ENCODE data around the gene DUSP23.

Gene DUSP23

GRCh38 chr1:159780583-159781582 is at the start of gene DUSP23:
DUSP23 (plus strand) TSS chr1:159780962; CDS start chr1:159781101, 139 bp downstream.
- peak; percentile 99 for DNase-seq (ENCODE audit: low spot score)
- TF ChIP-seq, protein P1, sequence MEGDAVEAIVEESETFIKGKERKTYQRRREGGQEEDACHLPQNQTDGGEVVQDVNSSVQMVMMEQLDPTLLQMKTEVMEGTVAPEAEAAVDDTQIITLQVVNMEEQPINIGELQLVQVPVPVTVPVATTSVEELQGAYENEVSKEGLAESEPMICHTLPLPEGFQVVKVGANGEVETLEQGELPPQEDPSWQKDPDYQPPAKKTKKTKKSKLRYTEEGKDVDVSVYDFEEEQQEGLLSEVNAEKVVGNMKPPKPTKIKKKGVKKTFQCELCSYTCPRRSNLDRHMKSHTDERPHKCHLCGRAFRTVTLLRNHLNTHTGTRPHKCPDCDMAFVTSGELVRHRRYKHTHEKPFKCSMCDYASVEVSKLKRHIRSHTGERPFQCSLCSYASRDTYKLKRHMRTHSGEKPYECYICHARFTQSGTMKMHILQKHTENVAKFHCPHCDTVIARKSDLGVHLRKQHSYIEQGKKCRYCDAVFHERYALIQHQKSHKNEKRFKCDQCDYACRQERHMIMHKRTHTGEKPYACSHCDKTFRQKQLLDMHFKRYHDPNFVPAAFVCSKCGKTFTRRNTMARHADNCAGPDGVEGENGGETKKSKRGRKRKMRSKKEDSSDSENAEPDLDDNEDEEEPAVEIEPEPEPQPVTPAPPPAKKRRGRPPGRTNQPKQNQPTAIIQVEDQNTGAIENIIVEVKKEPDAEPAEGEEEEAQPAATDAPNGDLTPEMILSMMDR (IDR thresholded peaks at IDR 0.05), result peak; percentile 93
- Histone ChIP-seq H3K4me3 (peak within 1 kb of the TSS; percentile 87), H3K27ac (peak within 1 kb of the TSS; percentile 11 to 86)

GRCh38 chr1:159737238-159737916 is 43.4 kb upstream of the DUSP23 start:
- no peak for DNase-seq (ENCODE audit: low spot score)
- TF ChIP-seq, protein P1 (IDR thresholded peaks at IDR 0.05), result no peak
- Histone ChIP-seq H3K27ac (no peak overlapping the region), H3K4me3 (no peak overlapping the region)

GRCh38 chr1:159743651-159744410 is 36.9 kb upstream of the DUSP23 start:
- H3K4me3 ChIP-seq, result no peak overlapping the region
- DNase-seq (ENCODE audit: low spot score), result no peak
- TF ChIP-seq, protein P1 (IDR thresholded peaks at IDR 0.05), result no peak
- H3K27ac ChIP-seq, result no peak overlapping the region

- H3K27ac ChIP-seq, result no peak overlapping the region
- no peak for DNase-seq (ENCODE audit: low spot score)
- TF ChIP-seq, protein P1 (IDR thresholded peaks at IDR 0.05), result no peak
Measured at GRCh38 chr1:159746666-159747065, 34.1 kb upstream of the DUSP23 start.

GRCh38 chr1:159748370-159748769 is 32.4 kb upstream of the DUSP23 start:
- Histone ChIP-seq H3K4me3 (no peak overlapping the region), H3K27ac (no peak overlapping the region)
- DNase-seq (ENCODE audit: low spot score), result no peak
- TF ChIP-seq, protein P1 (IDR thresholded peaks at IDR 0.05), result no peak

More at GRCh38 chr1:159746666-159747065, 34.1 kb upstream of the DUSP23 start:
- H3K4me3 ChIP-seq, result no peak overlapping the region

DNA sequence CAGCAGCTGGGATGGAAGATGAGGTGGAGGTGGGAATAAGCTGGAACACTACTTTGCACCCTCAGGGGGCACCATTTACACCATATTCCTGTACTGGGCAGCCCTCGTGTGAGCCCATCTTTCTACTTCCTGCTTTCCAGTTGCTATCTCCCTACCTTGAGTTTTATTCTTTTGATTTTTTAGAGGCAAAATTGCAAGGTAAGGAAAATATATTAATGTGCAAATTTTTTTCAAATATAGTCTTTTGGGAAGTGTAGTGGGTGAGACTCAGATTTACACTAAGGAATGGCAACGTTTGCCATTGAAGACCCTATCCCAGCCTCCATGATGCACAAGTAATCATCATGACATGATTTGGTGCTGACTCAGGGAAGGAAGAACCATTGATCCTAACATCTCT is 31.1 kb upstream of the DUSP23 start:
- TF ChIP-seq, protein P1 (IDR thresholded peaks at IDR 0.05), result no peak
- no peak overlapping the region for H3K4me3 ChIP-seq
- no peak for DNase-seq (ENCODE audit: low spot score)

More for the DNA sequence above, 31.1 kb upstream of the DUSP23 start:
- no peak overlapping the region for H3K27ac ChIP-seq

Measured in coronary artery (tissue), 2 donors.